H9 (cell line): Measurements from ENCODE around the gene MCU. TPM values are rescaled to one million over a fixed set of nuclear protein-coding genes. Genes with fewer than 3 reads are reported as not detected.

Experiments used
- DNase-seq: peaks from one replicate; pipeline ENCODE4 v3.0.0-alpha.2; 2017
- H2AFZ ChIP-seq: one replicate; pipeline ENCODE4 v1.6.1; 2013; ENCODE audit warnings: mild to moderate bottlenecking, low read length, control low read depth, moderate library complexity
- H2AK5ac ChIP-seq: 2 replicates; pipeline ENCODE4 v1.6.1; 2013; ENCODE audit warnings: low read length, control low read depth, mixed read lengths; ENCODE audit not compliant: insufficient read length
- H2BK120ac ChIP-seq: one replicate; pipeline ENCODE4 v1.6.1; 2013; ENCODE audit warnings: low read depth, mild to moderate bottlenecking, low read length, control low read depth, inconsistent platforms; ENCODE audit not compliant: poor library complexity, severe bottlenecking
- H2BK12ac ChIP-seq: 2 replicates; pipeline ENCODE4 v1.6.1; 2013; ENCODE audit warnings: low read length, control low read depth, mixed read lengths, low read depth; ENCODE audit not compliant: insufficient read length
- H2BK15ac ChIP-seq: 2 replicates; pipeline ENCODE4 v1.6.1; 2013; ENCODE audit warnings: low read depth, low read length, control low read depth
- H2BK20ac ChIP-seq: one replicate; pipeline ENCODE4 v1.6.1; 2013; ENCODE audit warnings: low read depth, mild to moderate bottlenecking, low read length, control low read depth, inconsistent platforms; ENCODE audit not compliant: poor library complexity, severe bottlenecking
- H2BK5ac ChIP-seq: 2 replicates; pipeline ENCODE4 v1.6.1; 2013; ENCODE audit warnings: low read length, control low read depth, mixed read lengths; ENCODE audit not compliant: insufficient read length
- H3K14ac ChIP-seq: 2 replicates; pipeline ENCODE4 v1.6.1; 2013; ENCODE audit warnings: low read length, control low read depth; ENCODE audit not compliant: insufficient read depth
- H3K18ac ChIP-seq: 2 replicates; pipeline ENCODE4 v1.6.1; 2013; ENCODE audit warnings: low read depth, mild to moderate bottlenecking, mixed read lengths, low read length, control low read depth; ENCODE audit not compliant: insufficient read length
- H3K23ac ChIP-seq: 2 replicates; pipeline ENCODE4 v1.6.1; 2013; ENCODE audit warnings: low read length, control low read depth, mixed read lengths, low read depth; ENCODE audit not compliant: insufficient read length
- H3K23me2 ChIP-seq: 2 replicates; pipeline ENCODE4 v1.6.1; 2013; ENCODE audit warnings: low read depth, mild to moderate bottlenecking, mixed read lengths, low read length, control low read depth; ENCODE audit not compliant: insufficient read length, poor library complexity, severe bottlenecking
- H3K27ac ChIP-seq: 2 replicates; pipeline ENCODE4 v1.5.1; 2013; ENCODE audit warnings: low read length, control low read depth, mixed read lengths, low read depth; ENCODE audit not compliant: insufficient read length
- H3K27me3 ChIP-seq: 2 replicates; pipeline ENCODE4 v1.6.1; 2013; ENCODE audit warnings: low read length, control low read depth, inconsistent platforms; ENCODE audit not compliant: insufficient read depth
- H3K4ac ChIP-seq: 2 replicates; pipeline ENCODE4 v1.6.1; 2013; ENCODE audit warnings: low read depth, mild to moderate bottlenecking, control low read depth, inconsistent platforms, low read length, moderate library complexity
- H3K4me1 ChIP-seq: 2 replicates; pipeline ENCODE4 v1.6.1; 2013; ENCODE audit warnings: low read length, control low read depth, inconsistent platforms; ENCODE audit not compliant: insufficient read depth
- H3K4me2 ChIP-seq: 2 replicates; pipeline ENCODE4 v1.6.1; 2013; ENCODE audit warnings: low read length, control low read depth, mixed read lengths; ENCODE audit not compliant: insufficient read length, insufficient read depth
- H3K56ac ChIP-seq: 2 replicates; pipeline ENCODE4 v1.6.1; 2013; ENCODE audit warnings: low read depth, mild to moderate bottlenecking, mixed read lengths, low read length, control low read depth; ENCODE audit not compliant: insufficient read length
- H3K79me1 ChIP-seq: 2 replicates; pipeline ENCODE4 v1.6.1; 2013; ENCODE audit warnings: low read depth, mild to moderate bottlenecking, moderate library complexity, low read length, control low read depth, inconsistent platforms; ENCODE audit not compliant: insufficient read depth, poor library complexity, severe bottlenecking
- H3K79me2 ChIP-seq: 2 replicates; pipeline ENCODE4 v1.6.1; 2013; ENCODE audit warnings: low read length, control low read depth, inconsistent platforms; ENCODE audit not compliant: insufficient read depth
- H3K9ac ChIP-seq: 2 replicates; pipeline ENCODE4 v1.6.1; 2013; ENCODE audit warnings: low read length, control low read depth, mixed read lengths; ENCODE audit not compliant: insufficient read length; ENCODE audit errors: extremely low read depth
- H3K9me3 ChIP-seq: one replicate; pipeline ENCODE4 v1.6.1; 2013; ENCODE audit warnings: low read depth, low read length, inconsistent platforms; ENCODE audit not compliant: control insufficient read depth
- H3T11ph ChIP-seq: one replicate; pipeline ENCODE4 v1.6.1; 2013; ENCODE audit warnings: mild to moderate bottlenecking, low read length, control low read depth, inconsistent platforms
- H4K20me1 ChIP-seq: one replicate; pipeline ENCODE4 v1.6.1; 2013; ENCODE audit not compliant: control insufficient read depth, insufficient read length, insufficient read depth
- H4K5ac ChIP-seq: 2 replicates; pipeline ENCODE4 v1.6.1; 2013; ENCODE audit warnings: low read depth, mild to moderate bottlenecking, mixed read lengths, low read length, control low read depth; ENCODE audit not compliant: insufficient read length
- H4K8ac ChIP-seq: replicated peaks from 2 replicates; pipeline ENCODE4 v1.6.1; 2013; ENCODE audit warnings: low read length, control low read depth, mixed read lengths, low read depth; ENCODE audit not compliant: insufficient read length
- H4K91ac ChIP-seq: 2 replicates; pipeline ENCODE4 v1.6.1; 2013; ENCODE audit warnings: low read depth, mild to moderate bottlenecking, moderate library complexity, mixed read lengths, low read length, control low read depth; ENCODE audit not compliant: insufficient read length
- H3K27ac Mint-ChIP-seq, 3 experiments: 2 replicates in 2 of 3; 3 replicates in 1 of 3; pipeline ENCODE4 v1.8.0; 2020 to 2021; ENCODE audit warnings: mixed read lengths in 3 of 3, mild to moderate bottlenecking in 1 of 3, moderate library complexity in 1 of 3
- H3K27me3 Mint-ChIP-seq: 2 replicates; pipeline ENCODE4 v1.8.0; 2021; ENCODE audit warnings: low read depth, mild to moderate bottlenecking, moderate library complexity, mixed read lengths
- H3K36me3 Mint-ChIP-seq, 3 experiments: 2 replicates in 2 of 3; 3 replicates in 1 of 3; pipeline ENCODE4 v1.8.0; 2020 to 2021; ENCODE audit warnings: low read depth in 3 of 3, mixed read lengths in 3 of 3; ENCODE audit not compliant: insufficient read depth in 1 of 3
- H3K4me1 Mint-ChIP-seq, 2 experiments: 2 replicates each; pipeline ENCODE4 v1.8.0; 2020; ENCODE audit warnings: mixed read lengths in 2 of 2
- H3K4me3 Mint-ChIP-seq, 2 experiments: 2 replicates in 1 of 2; 3 replicates in 1 of 2; pipeline ENCODE4 v1.8.0; 2020 to 2021; ENCODE audit warnings: mild to moderate bottlenecking in 2 of 2, mixed read lengths in 2 of 2, moderate library complexity in 1 of 2
- H3K9me3 Mint-ChIP-seq, 2 experiments: 2 replicates in 1 of 2; 3 replicates in 1 of 2; pipeline ENCODE4 v1.8.0; 2020; ENCODE audit warnings: mild to moderate bottlenecking in 2 of 2, mixed read lengths in 2 of 2, moderate library complexity in 1 of 2
- WGBS: extraction: QIAGEN DNeasy Blood & Tissue Kit; methylation state at CpG from one replicate; pipeline ENCODE4 v1.1.7; 2013; ENCODE audit warnings: missing lambda C conversion rate, low lambda C conversion rate, mixed read lengths; ENCODE audit not compliant: insufficient read length; ENCODE audit errors: extremely low coverage; 5-methylcytosine and 5-hydroxymethylcytosine counted together
- total RNA-seq: library from RNA; stranded (reverse); gene quantifications from 2 replicates; pipeline ENCODE4 v1.2.1, GENCODE V29; 2021
- TF ChIP-seq, protein P1 (sequence below): fragments of 200-600 bp; sonication (generic); conservative IDR thresholded peaks from 3 replicates; pipeline ENCODE4 v1.8.0; 2021; ENCODE audit warnings: antibody characterized with exemption, mild to moderate bottlenecking

The MCU gene
- total RNA-seq, 1 experiment from 2014 or later = 36.6 TPM

DNA sequence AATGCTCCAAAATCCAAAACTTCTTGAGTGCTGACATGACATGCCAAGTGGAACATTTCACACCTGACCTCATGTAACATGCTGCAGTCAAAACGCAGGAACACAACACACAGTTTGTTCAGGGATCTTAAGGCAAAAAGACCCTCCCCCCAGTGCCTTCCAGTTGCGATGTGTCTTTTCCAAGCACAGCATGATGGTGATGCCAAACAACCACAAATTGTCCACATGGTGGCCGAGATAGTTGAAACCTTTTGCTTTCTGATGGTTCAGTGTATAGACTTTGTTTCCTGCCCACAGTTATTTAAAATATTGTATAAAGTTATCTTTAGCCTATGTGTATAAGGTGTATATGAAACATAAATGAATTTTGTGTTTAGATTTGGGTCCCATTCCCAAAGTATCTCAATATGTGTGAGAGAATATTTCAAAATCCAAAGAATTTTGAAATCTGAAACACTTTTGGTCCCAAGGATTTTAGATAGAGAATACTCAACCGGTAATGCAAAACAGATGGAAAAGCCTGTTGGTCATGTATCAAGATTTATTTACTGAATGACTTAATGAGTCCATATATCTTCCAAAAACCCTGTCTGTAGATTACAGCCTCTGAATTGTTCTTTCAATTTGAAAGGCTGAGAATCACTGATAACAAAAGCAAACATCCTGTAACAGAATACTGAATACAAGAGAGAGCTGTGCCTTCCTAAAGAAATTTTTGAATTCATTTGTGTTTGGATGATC is 108.2 kb downstream of the MCU start:
- Histone ChIP-seq H3K56ac (no peak overlapping the region), H3K14ac (no peak overlapping the region), H3K79me1 (no peaks in the 10 kb centered on the region), H3K23ac (no peak overlapping the region), H3K4me2 (no peak overlapping the region), H3K27ac (no peak overlapping the region), H2BK20ac (no peak overlapping the region), H2BK120ac (no peak overlapping the region), H3K23me2 (no peaks in the 10 kb centered on the region), H2BK5ac (no peak overlapping the region), H4K5ac (no peak overlapping the region), H3K27me3 (no peaks in the 10 kb centered on the region), H3K79me2 (no peaks in the 10 kb centered on the region; the same call in 1 of the 2 replicates), H4K20me1 (no peaks in the 10 kb centered on the region), H4K91ac (no peak overlapping the region), H3K9ac (no peak overlapping the region), H3K18ac (no peak overlapping the region), H4K8ac (no peak overlapping the region), H3K9me3 (no peaks in the 10 kb centered on the region), H2BK15ac (no peak overlapping the region), H3T11ph (no peak overlapping the region), H2AK5ac (no peak overlapping the region), H3K4ac (no peak overlapping the region), H2BK12ac (no peak overlapping the region), H3K4me1 (no peaks in the 10 kb centered on the region; the same call in 1 of the 2 replicates), H2AFZ (no peak overlapping the region)
- H3K4me3 Mint-ChIP-seq = no peak overlapping the region
- TF ChIP-seq, protein P1, sequence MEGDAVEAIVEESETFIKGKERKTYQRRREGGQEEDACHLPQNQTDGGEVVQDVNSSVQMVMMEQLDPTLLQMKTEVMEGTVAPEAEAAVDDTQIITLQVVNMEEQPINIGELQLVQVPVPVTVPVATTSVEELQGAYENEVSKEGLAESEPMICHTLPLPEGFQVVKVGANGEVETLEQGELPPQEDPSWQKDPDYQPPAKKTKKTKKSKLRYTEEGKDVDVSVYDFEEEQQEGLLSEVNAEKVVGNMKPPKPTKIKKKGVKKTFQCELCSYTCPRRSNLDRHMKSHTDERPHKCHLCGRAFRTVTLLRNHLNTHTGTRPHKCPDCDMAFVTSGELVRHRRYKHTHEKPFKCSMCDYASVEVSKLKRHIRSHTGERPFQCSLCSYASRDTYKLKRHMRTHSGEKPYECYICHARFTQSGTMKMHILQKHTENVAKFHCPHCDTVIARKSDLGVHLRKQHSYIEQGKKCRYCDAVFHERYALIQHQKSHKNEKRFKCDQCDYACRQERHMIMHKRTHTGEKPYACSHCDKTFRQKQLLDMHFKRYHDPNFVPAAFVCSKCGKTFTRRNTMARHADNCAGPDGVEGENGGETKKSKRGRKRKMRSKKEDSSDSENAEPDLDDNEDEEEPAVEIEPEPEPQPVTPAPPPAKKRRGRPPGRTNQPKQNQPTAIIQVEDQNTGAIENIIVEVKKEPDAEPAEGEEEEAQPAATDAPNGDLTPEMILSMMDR = no peak
- H3K4me1 Mint-ChIP-seq = peaks cover 8 to 13% of the 10 kb centered on the region in 2 experiments
- peaks cover 0 to 5% (median 0%) of the 10 kb centered on the region in 3 experiments; a peak in 2 of 7 replicates for H3K36me3 Mint-ChIP-seq
- H3K27ac Mint-ChIP-seq = peak overlapping the region in 2 of 3 experiments; percentile 59 to 67; a peak in 3 of 7 replicates
- WGBS = no CpG with 5 or more reads among the region's 4 CpGs
- H3K27me3 Mint-ChIP-seq = no peaks in the 10 kb centered on the region
- DNase-seq = no peak
- no peaks in the 10 kb centered on the region for H3K9me3 Mint-ChIP-seq
